C4-2B (cell line): ENCODE results near the gene ITGB4.

Source experiments
- H3K27ac ChIP-seq: fragments of 450-650 bp; 2 replicates; pipeline ENCODE4 v1.5.1; 2017
- CTCF ChIP-seq: fragments of 450-650 bp; conservative IDR thresholded peaks from 2 replicates; pipeline ENCODE4 v1.5.1; 2017; ENCODE audit warnings: mild to moderate bottlenecking
- ZFX ChIP-seq: fragments of 450-650 bp; IDR thresholded peaks from 2 replicates; pipeline ENCODE4 v1.6.1; 2017

Gene ITGB4

GRCh38 chr17:75771334-75772281 lies 50.3 kb downstream of the ITGB4 start:
- H3K27ac ChIP-seq, result no peak overlapping the region
- TF ChIP-seq CTCF (no peak; the same call in 1 of the 2 replicates), ZFX (no peak)

- TF ChIP-seq ZFX (no peak), CTCF (no peak)
- no peak overlapping the region for H3K27ac ChIP-seq
Measured at GRCh38 chr17:75773121-75773807, 52.0 kb downstream of the ITGB4 start.

- TF ChIP-seq ZFX (no peak), CTCF (no peak; the same call in 1 of the 2 replicates)
- H3K27ac ChIP-seq, result no peak overlapping the region
Measured at GRCh38 chr17:75773808-75774470, 52.7 kb downstream of the ITGB4 start.

GRCh38 chr17:75774471-75774990 lies 53.3 kb downstream of the ITGB4 start:
- H3K27ac ChIP-seq, result no peak overlapping the region
- TF ChIP-seq CTCF (no peak), ZFX (no peak)

- TF ChIP-seq ZFX (no peak), CTCF (no peak)
- H3K27ac ChIP-seq, result no peak overlapping the region
Measured at GRCh38 chr17:75774991-75775668, 53.9 kb downstream of the ITGB4 start.

GRCh38 chr17:75776386-75777295 lies 55.4 kb downstream of the ITGB4 start:
- peak overlapping the region; percentile 22; the same call in 1 of the 2 replicates for H3K27ac ChIP-seq
- no peak for TF ChIP-seq CTCF
- TF ChIP-seq ZFX, result no peak
